ENCODE measurements around the gene XRCC1.

DNA sequence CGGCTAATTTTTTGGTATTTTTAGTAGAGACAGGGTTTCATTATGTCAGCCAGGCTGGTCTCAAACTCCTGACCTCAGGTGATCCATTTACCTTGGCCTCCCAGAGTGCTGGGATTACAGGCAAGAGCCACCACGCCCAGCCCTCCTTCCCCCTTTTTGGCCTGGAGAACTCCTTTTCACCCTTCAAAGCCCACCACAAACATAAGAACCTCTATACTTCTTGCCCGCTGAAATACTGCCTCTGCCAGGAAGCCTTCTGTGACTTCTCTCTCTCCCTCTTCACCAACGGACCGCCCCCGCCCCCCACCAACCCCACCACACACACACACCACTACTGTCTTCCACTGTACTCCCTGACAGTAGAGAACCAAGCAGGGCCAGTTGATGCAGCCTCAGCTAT is 41.6 kb upstream of the XRCC1 start:
- TF ChIP-seq EGR1 (conservative IDR thresholded peaks at IDR 0.05) (no peak), TSC22D4 (tag; IDR thresholded peaks at IDR 0.05) (no peak), NR2C2 (CRISPR knock-in tag; IDR thresholded peaks at IDR 0.05) (no peak), NR2C2 (tag; IDR thresholded peaks at IDR 0.05) (no peak), TBL1XR1 (IDR thresholded peaks at IDR 0.05; ENCODE audit: low read length in 2 of 2) (no peak)
